HG03442 (cell line): Measurements from ENCODE around the gene C13orf46.

ENCODE experiments used
- ATAC-seq: cut with Tn5 transposase; IDR thresholded peaks from one replicate; pipeline ENCODE4 v1.9.1; 2021; ENCODE audit warnings: mild to moderate bottlenecking, moderate library complexity; ENCODE audit not compliant: unreplicated experiment

C13orf46 gene

GRCh38 chr13:113958373-113958772, 15.5 kb downstream of the C13orf46 start:
- no peak for ATAC-seq

DNA sequence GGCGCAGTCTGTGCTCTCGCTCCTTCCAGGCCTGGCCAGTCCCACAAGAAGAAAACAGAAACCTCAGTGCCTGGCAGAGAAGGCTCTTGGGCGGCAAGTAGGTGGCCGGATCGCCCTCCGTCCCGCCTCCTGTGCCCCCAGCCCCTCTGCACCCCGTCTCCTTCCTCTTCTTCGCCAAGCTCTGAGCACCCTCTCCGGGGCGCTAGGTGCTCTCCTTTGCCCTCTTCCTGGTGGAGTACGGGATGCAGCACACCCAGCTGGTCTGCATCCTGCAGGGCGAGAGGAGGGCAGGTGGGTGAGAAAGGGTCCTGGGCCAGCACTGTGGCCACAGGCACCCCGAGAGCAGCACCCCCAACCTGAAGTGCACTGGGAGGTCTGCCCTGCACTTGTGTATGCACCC, 17.3 kb downstream of the C13orf46 start:
- ATAC-seq, result no peak

GRCh38 chr13:113955691-113956090, 18.2 kb downstream of the C13orf46 start:
- no peak for ATAC-seq

DNA sequence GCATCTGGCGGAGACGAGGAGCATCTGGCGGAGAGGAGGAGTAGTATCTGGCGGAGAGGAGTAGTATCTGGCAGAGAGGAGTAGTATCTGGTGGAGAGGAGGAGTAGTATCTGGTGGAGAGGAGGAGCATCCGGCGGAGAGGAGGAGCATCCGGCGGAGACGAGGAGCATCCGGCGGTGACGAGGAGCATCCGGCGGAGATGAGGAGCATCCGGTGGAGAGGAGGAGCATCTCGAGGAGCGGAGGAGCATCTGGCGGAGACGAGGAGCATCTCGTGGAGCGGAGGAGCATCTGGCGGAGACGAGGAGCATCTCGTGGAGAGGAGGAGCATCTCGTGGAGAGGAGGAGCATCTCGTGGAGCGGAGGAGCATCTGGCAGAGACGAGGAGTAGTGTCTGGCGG, 18.6 kb downstream of the C13orf46 start:
- no peak for ATAC-seq

DNA sequence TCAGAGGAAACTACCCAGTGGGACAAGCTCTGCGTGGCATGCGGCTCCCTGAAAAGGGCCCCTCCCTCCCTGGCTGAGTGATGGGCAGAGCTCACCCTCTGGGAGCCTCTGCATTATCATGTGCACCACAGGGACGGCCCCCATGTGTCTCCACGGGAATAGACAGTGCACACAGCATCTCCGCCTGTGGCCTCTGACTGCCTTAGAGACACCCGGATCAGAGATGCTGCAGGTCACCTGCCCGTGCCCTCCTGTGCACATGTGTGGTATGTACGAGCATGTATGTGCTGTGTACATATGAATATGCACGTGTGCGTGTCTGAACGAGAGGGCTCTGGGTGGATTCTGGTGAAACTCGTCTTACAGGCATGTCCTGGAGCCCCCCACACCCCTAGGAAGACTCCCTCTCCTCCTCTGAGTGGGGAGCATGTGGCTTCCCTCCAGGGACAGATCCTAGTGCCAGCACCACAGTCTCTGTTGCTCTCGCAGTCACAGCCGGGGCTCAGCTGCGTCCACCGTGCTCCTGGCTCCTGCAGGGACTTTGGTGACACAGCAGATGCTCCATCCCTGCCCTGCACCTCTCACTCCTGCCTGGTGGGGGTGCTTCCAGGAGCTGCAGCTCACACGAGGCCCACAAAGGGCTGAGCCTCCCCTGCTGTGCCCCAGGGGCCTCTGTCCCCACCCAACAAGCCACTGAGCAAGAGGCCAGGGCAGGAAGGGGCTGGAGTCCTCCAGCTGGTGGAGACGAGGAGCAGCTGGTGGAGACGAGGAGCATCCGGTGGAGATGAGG, 19.6 kb downstream of the C13orf46 start:
- ATAC-seq, result no peak

DNA sequence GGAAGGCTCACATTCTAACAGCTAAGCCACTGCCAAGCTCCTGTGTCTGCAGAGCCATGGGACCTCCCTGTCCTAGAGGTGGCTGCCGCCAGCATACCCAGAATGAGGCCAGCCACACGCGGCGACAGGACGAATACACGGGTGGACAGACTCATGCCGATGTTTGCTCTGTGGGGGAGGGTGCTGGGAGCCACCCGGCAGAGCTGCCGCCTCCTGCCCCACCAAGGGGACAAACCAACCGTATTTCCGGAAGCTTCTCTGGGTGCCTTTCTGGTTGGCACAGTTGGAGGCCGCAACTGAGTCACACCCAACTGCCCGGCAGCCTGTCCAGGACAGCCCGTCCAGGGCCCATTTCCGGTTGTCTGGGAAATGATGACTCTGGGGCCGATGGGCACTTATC, 20.3 kb downstream of the C13orf46 start:
- no peak for ATAC-seq

DNA sequence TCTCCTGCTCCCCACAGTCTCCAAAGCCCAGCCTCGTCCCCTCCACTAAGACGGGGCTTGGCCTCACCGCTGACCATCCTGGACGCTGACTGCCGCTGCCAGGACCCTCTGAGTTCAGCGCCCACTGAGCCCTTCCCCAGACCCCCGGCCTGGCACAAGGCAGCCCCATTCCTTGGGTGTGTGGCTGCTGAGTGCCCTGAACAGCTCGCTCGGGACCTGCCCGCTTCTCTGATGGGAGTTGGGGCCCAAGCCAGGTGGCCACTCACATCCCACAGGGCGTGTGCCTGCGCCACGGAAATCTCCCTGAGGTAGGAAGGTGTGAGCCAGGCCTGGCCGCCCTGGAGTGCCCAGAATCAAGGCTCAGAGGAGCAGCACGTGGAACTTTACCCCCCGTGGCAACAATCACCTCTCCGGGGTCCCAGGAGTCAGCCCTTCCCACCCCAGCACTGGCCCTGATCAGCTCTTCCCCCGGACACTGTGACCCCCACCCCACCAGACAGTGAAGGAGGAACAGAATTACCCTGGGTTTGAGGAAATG, 20.8 kb downstream of the C13orf46 start:
- ATAC-seq, result no peak

GRCh38 chr13:113952151-113952982, 21.5 kb downstream of the C13orf46 start:
- ATAC-seq, result no peak

DNA sequence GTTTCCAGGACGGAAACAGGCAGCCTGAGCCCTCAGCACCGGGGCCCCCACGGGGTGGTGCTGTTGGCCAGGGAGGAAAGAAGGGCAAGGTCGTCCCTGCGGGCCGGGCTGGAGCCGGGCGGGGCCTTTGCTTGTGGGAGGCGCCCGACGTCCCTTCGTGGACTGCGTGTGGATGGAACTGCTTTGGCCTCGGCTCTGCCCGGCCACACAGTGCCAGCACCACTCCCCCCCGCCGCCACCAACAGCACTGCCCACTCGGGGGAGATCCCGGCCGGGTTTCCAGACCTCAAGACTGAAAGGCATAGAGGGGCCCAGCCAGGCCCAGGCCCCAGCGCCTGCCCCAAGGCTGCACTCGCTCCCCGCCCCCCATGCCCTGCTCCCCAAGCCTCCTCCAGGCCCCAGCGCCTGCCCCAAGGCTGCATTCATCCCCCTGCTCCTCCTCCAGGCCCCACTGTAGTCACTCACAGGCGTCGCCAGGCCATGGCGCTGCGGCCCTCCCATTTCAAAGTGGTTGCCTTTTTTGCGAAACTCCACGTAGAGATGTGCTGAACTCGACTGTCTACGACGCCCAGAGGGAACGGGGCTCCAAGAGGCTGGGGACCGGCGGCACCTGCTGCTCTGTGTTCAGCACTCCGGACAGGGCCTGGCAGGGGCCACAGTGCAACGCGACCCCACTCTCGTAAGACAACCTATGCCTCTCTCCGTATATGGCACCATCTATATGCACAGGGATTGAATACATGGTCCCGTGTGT, 22.5 kb downstream of the C13orf46 start:
- ATAC-seq, result peak; percentile 53

GRCh38 chr13:113950451-113951245, 23.2 kb downstream of the C13orf46 start:
- peak; percentile 21 for ATAC-seq

- no peak for ATAC-seq
Measured at GRCh38 chr13:113949546-113949945, 24.3 kb downstream of the C13orf46 start.

DNA sequence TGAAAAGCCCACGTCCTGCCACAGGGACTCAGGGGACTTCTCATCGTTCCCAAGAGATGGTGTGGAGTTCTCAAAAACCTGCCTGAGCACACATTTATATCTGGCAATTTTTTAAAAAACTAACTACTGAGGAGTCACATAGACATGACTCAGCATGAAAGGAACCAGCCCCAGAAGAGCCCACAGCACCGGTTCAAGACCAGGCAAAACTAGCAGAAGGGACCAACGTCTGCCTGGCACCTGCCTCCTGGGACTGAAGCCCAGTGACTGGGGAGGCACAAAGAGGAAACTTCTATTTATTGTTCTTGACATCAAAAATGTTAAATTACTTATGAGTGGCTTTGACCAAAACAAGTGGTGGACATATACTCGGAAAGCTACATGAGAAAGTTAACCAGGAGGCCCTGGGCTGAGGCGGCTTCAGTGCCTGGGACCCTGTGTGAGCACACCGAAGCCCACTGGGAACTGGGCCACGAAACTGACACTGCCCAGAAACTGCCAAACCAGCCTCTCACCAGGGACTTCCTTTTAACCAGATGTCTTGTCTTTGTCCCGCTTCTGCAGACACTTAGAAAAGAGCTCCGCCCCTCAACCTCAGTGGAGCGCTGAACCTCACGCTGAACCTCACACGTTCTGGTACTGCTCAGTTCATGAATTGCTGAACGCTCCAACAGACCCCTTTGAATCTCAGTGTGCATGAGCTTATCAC, 25.7 kb downstream of the C13orf46 start:
- no peak for ATAC-seq

DNA sequence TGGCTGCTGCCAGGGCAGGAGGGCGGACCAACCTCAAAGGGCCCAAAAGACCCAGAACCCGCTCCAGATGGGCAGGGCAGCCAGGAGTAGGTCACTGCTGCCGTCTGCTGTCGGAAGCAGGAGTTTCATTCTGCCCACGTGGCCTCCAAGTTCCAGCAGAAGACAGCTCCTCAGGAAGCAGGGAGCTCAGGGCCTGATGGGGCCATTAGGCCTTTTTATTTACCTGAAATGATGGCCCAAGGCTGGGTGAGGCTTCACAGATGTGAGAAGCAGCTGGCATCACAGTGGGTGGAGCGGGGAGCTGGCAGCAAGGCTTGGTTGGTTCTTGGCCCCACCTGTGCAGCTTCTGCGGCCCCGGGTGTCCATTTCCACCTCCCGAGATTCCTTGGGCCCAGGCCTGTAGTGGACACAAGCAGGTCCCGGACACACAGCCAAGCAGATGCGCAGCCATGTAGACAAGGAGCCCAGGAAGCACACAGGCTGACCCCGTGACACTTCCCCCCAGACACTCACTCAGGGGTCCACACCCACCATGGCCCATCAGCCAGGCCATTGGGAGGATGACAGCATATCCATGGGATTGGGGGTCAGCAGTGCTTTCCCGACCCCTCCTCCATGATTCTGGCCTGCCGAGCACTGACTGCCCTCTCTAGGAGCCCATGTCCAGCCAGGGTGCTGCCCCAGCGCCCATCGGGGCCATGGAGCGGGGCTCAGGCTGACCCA, 26.4 kb downstream of the C13orf46 start:
- ATAC-seq, result no peak

GRCh38 chr13:113946409-113947181, 27.3 kb downstream of the C13orf46 start:
- no peak for ATAC-seq

DNA sequence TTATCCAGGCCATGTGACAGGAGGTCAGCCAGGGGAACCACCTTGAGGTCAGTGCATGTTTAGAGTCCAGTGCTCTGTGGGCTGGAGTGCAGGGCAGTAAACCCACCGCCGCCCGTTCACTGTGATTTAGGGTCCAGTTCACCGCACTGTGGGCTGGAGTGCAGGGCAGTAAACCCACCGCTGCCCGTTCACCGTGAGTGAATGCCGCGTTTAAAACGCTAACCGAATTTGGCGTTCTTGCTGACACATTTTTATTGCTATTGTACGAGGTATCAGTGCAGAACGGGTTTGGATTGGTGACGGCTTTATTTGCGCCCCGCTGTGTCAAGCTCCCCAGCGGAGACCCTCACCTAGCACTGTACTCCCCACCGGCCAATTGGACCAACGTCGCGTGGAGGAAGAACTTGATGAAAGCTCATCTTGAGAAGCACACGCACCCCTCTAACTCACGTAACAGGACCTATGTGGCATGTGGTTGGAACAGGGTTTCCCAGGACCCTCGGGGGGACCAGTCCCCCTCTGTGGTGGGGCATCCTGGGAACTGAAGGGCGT, 27.9 kb downstream of the C13orf46 start:
- ATAC-seq, result no peak

- ATAC-seq, result no peak
Measured at GRCh38 chr13:113943821-113944565, 29.9 kb downstream of the C13orf46 start.

DNA sequence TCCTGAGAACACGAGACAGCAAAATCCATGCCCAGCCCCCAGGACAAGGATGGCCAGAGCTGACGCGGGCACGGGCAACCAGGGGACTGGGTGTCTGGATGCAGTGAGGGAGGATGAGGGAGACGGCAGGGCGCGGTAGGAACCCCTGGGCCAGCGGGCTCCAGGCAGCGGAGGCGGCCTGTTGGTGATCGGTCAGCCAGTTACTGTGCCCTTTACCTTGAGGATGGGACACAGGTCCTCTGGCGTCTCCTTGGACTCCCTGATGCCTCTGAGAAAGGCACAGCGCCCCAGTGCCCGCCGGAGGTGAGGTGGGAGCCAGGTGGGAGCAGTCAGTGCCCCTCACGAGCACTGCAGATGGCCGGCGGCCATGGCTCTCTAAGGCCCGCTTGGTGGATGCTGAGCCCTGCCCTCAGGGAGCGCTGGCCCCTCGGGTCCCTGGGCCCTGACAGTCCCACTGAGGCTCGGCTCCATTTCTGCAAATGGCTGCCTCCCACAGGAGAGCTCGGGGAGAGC, 31.2 kb downstream of the C13orf46 start:
- no peak for ATAC-seq
